DMS79 (cell line): ENCODE results near the gene SSX2IP.
"Not testable (repeated sequence)": the region's sequence is repeated elsewhere in the genome, so short reads cannot be mapped to it uniquely, and the experiment has no call there.

ENCODE experiments used
- DNase-seq: peaks from one replicate; lab custom pipeline; 2025; lab: John Stamatoyannopoulos, UW

The SSX2IP gene

DNA sequence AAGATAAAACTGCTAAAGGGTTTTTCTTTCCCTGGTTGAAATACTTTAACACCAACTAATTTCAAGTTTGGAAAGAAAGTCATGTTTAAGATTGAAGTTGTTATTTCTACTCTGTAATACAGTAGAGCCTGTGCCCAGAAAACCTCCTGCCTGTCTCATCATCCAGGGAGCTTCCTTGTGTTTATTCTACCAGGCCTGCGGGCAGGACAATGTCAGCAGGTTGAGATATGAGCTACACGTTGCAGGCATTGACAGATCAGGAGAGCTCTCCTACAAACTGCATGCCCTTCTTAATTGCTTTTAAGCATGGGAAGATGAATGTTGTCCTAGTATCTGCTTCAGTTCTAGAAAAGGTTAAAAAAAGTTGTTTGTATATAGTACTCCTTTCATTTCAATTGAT is 72.9 kb downstream of the SSX2IP start:
- no peak for DNase-seq

DNA sequence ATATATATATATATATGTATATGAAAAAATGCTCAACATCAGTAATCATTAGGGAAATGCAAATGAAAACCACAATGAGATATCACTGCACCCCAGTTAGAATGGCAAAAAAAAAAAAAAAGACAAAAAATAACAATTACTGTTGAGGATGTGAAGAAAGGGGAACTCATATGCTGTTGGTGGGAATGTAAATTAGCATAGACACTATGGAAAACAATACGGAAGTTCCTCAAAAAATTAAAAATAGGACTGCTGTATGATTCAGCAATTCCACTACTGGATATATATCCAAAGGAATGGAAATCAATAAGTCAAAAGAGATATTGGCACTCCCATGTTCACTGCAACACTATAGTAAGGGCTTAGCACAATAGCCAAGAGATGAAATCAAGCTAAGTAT is 74.5 kb downstream of the SSX2IP start:
- no peak for DNase-seq

DNA sequence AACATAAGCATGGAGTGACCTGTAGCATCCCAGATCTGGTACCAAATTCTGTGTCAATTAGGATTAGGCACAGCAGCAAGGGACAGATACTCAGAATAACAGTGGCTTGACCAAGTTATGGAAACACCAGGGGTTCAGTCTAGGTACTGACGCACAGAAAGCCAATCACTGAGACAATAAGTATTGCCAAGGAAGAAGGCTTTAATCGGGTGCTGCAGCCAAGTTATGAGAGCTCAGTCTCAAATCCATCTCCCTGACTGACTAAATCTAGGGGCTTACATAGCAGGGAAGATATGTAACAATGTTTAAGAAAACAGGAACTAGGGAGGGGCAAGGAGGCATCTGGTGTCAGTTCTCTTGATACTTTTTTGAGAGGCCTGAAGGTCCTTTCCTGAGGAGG is 76.4 kb downstream of the SSX2IP start:
- no peak for DNase-seq

DNA sequence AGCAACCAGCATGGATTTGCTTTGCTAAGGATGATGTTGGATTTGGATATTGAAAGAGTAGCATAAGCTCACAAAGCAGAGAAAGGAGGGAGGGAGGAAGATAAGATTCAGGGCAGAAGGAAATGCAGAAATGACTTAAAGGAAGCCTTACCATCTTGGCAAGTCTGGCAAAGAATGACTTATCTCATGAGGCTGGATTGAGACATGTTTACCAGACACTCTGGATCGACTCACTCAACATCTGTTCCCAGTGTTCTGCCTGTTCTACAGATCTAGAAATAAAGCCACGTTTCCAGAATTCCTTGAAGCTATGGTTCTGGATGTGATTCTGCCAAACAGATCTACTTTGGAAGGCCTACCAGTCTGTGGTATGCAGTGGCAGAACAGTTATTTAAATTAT is 77.2 kb downstream of the SSX2IP start:
- DNase-seq = no peak

DNA sequence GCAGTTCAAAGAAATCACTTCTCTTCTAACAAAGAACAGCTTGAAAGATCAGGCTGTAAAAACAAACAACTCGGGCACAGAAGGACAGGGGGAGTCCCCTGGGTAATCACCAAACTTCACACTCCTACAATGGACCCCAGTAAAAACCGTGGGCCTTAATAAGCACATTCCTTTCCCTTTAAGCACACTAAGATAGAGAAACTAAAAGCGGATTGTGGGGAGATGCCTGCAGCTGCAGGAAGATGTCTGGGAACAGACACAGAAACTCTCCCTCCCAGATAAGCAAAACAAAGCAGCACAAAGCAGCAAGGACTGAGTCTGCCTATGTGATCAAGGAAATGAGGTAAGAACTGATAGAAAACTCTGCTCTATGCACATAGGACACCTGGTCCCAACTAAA is 78.5 kb downstream of the SSX2IP start:
- DNase-seq = no peak

DNA sequence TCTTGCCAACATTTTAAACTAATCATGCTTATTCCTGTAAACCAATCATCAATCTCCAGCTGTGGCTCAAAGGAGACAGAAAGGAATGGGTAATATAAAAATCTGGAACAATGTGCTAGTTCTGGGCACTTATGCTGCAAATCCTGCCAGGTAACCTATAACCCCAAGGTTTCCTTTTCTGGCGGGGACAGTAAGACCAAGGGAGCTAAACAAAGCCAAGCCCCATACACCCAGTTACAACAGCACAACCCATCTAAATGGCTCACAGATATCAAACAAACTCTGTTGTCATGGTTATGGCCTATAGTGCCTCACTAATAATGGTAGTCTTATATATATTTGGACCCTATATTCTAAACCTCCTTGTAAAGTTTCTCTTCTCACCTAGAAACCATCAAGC is 79.2 kb downstream of the SSX2IP start:
- no peak for DNase-seq

DNA sequence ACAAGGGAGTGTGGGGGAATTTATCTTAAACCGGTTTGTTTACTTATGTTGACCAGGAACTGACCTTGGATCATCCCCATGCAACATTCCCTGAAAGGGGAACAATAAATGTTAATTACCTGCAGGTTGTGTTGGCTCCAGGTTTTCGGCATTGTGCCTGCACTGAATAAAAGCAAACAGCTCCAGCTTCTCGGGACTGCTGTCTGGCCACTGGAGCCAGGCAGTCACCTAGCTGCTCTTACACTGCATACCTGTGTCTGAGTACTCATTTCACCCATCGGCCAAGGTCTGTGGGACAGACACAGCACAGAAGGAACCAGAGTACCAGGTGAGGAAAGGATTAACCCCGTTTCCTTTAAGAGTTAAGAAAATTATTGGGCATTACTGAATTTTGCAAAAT is 83.3 kb downstream of the SSX2IP start:
- DNase-seq = no peak

DNA sequence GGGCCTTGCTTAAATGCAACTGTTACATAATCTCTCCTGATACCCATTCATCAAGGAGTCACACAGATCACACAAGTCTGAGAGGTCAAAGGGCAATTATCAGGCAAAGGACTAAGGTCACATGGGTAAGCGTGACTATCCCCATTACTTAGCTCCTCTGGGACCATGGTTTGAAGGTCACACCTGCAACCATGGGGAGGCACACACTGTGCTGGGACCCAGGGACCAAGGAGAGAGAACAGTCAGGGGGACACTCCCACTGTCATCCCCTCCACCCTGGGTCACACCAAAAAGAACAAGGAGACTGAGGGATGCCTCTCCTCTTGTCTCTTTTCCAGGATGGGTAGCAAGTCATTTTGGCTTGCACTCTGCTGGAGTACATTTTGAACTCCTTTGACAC is 85.1 kb downstream of the SSX2IP start:
- DNase-seq = no peak

DNA sequence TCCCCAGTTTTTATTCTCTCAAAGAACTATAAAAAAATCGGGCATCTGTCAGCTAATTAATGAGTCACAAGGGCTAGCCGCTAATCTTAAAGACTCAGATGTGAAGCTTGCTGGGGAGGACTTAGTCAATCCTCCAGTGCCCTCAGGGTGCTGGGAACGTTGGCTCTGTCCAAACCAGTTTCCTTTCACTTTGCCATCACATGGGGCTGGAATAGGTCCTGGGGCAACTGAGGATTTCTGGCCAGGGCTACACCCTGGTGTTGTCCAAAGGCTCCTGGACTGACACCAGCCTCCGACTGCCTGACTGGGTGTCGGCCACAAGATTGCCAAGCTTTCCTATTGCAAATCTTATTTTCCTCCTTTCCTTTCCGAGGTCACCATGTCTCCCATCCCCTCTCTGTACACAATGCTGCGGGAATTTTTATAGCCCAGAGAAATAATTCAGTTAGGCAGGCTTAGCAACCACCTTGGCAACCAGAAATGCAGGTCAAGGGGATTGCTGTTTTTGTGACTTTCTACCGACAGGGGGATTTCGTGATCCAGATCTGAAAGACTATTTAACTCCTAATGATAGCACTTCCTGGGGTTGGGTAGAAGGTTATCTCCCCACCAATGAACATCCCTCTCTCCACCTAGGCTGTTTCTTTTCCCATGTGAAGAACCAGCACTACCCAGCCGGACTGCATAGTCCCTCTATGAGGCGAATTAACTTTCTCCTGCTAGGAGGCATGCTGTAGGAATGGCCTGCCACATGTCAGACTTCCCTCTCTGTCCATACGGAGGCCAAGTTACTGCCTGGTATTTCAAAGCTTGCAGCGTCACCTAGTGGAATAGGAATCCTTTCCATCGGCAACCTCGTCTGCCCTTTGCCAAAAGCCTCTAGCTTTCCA is 86.1 kb downstream of the SSX2IP start:
- no peak for DNase-seq

DNA sequence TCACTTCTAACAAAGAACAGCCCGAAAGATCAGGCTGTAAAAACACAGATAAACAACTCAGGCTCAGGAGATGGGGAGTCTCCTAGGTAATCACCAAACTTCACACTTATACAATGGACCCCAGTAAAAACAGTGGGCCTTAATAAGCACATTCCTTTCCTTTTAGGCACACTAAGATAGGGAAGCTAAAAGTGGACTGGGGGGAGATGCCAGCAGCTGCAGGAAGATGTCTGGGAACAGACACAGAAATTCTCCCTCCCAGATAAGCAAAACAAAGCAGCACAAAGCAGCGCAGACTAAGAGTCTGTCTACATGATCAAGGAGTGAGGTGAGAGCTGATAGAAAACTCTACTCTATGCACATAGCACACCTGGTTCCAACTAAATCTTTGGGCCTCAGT is 87.0 kb downstream of the SSX2IP start:
- DNase-seq = no peak

DNA sequence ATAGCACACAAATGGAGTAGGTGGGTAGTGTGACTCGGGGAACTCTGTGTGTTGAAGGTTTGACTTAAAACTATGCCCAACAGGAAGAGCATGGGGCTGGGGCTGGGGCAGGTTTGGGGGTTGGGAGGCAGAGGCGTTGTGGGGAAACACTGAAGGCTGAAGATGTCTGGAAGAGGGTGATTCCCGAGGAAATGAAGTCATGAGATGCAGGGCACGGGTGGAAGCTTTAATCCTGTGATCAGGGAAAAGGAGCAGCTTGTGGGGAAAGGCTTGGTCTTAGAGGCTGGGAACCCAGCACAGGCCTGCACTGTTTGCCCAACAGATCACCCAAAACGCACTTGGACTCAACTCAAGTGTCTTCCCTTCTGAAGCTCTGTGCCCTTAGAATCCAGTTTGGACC is 89.5 kb downstream of the SSX2IP start:
- DNase-seq = no peak

DNA sequence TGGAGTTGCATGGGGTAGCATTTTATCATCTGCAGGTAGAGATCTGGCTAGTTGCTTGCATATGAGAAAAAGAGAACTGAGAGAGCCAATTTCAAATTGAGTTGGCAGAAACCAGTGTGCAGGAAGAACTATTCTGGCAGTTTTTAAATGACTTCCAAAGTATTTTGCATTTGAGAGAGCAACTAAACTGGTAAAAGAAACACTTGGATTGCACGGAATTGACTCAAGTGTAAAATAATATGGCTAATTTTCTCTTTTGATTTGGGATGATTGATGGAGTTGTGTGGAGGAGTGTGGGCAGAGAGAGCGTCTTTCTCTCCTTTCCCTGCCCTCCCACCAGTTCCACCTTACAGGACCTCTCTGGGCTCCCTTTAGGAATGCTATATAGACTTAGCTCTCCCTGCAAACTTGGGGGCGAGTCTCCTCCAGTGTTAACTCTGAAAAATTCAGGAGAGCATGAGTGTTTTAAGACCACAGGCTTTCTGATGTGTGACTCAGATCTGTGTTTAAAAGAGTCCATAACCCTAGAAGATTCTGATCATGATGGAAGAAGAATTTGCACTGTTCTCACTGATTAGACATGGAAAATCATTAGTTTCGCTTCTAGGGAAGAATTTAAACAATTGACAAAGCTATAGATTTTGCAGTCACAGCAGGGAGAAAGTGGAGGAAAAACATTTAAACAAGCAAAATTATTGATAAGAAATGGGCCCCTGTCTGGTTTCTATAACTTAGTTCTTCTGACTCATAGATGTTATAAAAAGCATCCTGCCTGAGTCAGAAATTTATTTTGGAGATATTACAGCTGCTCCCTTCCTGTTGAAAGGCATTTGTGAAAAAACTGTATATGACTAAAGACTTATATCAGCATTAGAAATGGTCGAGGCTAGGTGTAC is 91.2 kb downstream of the SSX2IP start:
- no peak for DNase-seq

DNA sequence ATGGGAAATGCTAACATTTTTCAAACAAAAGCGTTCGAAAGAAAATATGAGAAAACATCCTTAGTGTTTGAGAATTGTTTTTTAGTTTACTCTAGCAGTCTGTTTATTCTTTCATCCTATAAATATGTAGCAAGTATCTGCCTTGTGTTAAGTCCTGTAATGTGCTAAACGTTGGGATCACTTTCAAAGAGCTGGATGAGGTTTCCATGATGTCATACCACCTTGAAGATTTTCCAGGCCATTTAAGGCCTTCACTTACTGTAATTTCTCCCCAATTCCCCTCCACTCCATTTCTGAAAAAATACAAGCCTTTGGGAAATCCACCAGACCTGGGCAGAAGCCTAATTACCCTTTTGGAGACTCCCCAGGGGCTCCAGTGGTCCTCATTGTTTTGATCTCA is 91.8 kb downstream of the SSX2IP start:
- DNase-seq = no peak

DNA sequence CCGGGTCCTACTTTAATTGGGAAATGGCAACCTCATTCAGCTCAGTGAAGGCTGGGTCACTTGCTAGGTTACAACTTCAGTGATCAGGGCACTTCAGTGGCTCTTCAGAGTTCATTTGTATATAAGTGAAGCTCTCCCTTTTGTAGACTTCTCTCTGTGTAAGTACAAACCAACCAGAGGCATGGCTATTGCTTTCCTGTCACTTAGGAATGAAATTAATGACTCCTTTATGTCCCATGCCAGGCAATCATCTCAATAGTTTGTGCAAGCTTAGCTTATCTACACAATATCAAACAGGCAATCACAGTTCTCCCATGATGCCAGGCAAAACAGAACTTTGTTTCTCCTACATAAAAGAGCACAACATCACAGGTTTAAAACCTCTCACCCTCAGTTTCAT is 93.2 kb downstream of the SSX2IP start:
- DNase-seq = no peak

DNA sequence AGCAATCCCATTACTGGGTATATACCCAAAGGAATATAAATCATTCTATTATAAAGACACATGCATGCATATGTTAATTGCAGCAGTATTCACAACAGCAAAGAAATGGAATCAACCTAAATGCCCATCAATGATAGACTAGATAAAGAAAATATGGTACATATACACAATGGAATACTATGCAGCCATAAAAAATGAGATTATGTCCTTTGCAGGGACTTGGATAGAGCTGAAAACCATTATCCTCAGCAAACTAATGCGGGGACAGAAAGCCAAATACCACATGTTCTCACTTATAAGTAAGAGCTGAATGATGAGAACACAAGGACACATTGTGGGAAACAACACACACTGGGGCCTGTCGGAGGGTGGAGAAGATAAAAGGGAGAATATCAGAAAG is 95.3 kb downstream of the SSX2IP start:
- not testable (repeated sequence) for DNase-seq
